Endometrium (tissue), 2 donors: ENCODE measurements around the gene DISP2.
A peak's percentile ranks its signal among the peaks of the same experiment; 100 is the strongest.

Experiments used
- FAIRE-seq: peaks from 2 replicates; lab custom pipeline; 2012; peaks lifted over from hg19 to GRCh38; lab: Jason Lieb, UNC
- donor health status: control.
- donor health status: control.

DISP2 gene

DNA sequence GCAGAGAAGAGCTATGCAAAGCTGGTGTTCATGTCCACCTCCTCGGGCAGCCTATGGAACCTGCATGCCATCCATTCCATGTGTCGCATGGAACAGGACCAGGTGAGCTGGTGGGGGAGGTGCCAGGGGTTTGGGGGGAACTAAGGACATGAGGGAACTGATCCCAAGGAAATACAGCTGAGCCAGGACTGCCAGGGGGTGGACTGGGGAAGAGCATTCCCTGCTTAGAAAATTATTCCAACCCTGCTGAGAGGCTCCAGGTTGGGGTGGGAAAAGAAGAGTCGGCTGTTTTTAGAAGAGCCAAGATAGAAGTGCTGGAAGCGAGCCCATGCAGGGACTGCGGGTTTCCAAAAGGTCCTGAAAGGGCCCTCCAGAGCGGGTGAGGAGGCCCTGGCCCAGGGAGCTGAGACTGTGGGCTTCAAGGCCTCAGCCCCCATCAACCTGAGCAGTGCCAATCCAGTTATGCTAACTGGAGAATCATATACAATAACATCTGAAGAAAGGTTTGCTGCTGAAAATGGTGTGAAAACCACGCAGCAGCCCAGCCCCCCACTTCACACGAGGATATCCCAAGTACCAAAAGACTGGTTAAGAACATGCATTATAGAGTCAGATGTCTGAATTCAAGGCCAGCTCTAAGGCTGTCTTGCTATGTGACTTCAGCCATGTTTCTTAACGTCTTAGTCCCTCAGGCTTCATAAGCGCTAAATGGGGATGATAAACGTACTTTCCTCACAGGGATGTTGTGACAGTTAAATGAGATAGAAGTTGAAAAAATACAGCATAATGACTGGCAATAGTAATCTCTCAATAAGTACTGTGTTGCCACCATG, 7.8 kb downstream of the DISP2 start:
- no peak for FAIRE-seq

DNA sequence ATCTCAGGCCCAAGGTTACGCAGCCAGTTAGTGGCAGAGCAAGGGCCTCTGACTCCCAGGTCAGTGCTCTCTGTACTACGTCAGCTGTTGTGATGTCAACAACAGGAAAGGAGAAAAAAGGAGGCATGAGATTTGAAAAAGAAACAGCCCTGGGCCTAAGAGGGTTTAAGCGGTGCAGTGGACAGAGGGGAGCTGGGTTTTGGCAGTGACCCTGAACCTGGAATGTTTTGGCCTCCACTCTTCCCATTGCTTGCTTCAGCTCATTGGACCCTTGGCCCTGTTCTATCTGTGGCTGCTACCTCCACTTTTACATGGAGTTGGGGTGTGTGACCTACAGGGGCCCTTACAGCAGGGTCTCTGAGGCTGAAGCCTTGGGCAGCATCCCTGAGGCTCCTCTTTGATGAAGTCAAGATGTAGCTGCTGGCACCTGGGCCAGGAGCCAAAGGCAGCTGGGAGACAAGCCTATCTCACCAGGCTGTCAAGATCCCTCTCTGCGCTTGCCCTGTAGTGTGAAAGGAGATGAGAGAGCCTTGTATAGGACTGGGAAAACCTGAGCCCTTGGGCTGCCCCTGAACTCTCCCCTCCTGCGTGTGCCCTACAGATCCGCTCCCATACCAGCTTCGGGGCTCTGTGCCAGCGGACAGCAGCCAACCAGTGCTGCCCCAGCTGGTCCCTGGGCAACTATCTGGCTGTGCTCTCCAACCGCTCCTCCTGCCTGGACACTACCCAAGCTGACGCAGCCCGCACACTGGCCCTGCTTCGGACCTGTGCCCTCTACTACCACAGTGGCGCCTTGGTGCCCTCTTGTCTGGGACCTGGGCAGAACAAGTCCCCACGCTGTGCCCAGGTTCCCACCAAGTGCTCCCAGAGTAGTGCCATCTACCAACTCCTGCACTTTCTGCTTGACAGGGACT, 8.7 kb downstream of the DISP2 start:
- FAIRE-seq, result no peak

DNA sequence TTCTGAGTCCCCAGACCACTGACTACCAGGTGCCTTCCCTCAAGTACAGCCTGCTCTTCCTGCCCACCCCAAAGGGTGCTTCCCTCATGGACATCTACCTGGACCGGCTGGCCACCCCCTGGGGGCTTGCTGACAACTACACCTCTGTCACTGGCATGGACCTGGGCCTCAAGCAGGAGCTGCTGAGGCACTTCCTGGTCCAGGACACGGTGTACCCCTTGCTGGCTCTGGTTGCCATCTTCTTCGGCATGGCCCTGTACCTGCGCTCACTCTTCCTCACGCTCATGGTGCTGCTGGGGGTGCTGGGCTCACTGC, 9.3 kb downstream of the DISP2 start:
- no peak for FAIRE-seq

DNA sequence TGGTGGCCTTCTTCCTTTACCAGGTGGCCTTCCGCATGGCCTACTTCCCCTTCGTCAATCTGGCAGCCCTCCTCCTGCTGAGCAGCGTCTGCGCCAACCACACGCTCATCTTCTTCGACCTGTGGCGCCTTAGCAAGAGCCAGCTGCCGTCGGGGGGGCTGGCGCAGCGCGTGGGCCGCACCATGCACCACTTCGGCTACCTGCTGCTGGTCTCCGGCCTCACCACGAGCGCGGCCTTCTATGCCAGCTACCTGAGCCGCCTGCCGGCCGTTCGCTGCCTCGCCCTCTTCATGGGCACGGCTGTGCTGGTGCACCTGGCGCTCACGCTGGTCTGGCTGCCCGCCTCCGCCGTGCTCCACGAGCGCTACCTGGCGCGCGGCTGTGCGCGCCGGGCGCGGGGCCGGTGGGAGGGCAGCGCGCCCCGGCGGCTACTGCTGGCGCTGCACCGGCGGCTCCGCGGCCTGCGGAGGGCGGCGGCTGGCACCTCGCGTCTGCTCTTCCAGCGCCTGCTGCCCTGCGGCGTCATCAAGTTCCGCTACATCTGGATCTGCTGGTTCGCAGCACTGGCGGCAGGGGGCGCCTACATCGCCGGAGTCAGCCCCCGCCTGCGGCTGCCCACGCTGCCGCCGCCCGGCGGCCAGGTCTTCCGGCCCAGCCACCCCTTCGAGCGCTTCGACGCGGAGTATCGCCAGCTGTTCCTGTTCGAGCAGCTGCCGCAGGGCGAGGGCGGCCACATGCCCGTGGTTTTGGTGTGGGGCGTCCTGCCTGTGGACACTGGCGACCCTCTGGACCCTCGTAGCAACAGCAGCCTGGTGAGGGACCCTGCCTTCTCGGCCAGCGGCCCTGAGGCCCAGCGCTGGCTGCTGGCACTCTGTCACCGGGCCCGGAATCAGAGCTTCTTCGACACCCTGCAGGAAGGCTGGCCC, 9.9 kb downstream of the DISP2 start:
- no peak for FAIRE-seq

DNA sequence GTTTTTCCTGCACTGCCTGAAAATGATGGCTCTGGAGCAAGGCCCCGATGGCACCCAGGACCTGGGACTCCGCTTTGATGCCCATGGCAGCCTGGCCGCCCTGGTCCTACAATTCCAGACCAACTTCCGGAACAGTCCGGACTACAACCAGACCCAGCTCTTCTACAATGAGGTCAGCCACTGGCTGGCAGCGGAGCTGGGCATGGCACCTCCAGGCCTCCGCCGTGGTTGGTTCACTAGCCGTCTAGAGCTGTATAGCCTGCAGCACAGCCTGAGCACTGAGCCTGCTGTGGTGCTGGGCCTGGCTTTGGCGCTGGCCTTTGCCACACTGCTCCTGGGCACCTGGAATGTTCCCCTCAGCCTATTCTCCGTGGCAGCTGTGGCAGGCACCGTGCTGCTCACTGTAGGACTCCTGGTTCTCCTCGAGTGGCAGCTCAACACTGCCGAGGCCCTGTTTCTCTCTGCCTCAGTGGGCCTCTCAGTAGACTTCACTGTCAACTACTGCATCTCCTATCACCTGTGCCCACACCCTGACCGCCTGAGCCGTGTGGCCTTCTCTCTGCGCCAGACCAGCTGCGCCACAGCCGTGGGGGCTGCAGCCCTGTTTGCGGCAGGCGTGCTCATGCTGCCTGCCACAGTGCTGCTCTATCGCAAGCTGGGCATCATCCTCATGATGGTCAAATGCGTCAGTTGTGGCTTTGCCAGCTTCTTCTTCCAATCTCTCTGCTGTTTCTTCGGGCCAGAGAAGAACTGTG, 10.9 kb downstream of the DISP2 start:
- FAIRE-seq, result no peak

DNA sequence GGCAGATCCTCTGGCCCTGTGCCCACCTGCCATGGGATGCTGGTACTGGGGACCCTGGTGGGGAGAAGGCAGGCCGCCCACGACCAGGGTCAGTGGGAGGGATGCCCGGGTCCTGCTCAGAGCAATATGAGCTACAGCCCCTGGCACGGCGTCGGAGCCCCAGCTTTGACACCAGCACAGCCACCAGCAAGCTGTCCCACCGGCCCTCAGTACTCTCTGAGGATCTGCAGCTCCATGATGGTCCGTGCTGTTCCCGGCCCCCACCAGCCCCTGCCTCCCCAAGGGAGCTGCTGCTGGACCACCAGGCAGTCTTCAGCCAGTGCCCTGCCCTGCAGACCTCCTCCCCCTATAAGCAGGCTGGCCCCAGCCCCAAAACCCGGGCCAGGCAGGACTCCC, 11.5 kb downstream of the DISP2 start:
- FAIRE-seq, result no peak

DNA sequence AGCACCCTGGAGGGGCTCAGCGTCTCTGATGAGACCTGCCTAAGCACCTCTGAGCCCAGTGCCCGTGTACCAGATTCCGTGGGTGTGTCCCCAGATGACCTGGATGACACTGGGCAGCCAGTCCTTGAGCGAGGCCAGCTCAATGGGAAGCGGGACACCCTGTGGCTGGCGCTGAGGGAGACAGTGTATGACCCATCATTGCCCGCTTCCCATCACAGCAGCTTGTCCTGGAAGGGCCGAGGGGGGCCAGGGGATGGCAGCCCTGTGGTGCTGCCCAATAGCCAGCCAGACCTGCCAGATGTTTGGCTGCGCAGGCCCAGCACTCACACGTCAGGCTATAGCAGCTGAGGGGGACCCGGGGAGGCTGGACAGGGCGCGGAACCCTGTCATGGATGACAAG, 12.0 kb downstream of the DISP2 start:
- FAIRE-seq, result no peak

DNA sequence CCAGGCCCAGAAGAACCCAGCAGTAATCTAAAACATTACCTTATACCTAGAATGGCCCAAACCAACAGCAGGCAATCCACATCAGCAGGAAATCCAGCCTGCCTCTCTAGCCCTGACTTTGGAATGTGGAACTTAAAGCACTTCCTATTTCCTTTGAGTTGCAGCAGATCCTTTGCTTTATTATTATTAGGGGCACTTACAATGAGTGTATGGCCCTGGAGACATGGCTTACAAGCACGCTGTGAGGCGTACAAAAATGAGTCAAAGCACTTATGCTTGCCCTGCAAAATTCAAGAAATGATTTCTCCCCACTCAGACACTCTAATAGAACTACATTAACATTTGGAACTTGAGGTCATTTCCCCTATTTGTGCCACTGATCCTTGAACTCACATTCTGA, 15.0 kb downstream of the DISP2 start:
- FAIRE-seq, result no peak

DNA sequence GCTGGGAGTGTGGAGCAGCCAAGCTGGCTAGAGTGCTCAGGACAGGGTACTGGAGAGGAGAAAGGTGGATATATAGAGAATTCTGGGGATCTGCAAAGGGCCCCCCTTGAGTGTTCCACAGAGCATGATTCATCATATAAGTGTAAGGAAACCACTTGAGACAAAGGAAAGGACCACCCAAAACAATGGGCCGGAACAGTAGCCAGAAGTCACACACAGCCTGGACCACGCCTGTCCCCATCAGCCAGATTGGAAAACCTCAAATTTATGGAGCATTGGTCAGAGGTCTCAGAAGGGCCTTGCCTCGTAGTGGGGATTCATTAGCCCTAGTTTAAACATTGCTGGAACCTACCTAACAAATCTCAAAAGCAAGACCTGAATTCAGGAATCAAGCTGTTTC, 19.6 kb downstream of the DISP2 start:
- FAIRE-seq, result no peak

DNA sequence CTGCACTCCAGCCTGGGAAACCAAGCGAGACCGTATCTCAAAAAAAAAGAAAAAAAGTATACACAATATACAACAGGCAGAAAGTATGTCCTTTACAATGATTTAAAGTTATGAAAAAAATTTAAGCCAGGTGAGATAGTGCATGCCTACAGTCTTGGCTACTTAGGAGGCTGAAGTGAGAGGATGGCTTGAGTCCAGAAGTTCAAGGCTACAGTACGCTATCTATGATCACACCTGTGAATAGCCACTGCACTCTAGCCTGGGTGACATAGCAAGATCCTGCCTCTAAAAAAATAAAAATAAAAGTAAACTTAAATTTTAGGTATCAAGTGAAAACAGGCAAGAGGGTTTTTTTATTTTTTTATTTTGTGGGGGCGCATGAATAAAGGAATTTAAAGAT, 21.4 kb downstream of the DISP2 start:
- FAIRE-seq, result no peak

DNA sequence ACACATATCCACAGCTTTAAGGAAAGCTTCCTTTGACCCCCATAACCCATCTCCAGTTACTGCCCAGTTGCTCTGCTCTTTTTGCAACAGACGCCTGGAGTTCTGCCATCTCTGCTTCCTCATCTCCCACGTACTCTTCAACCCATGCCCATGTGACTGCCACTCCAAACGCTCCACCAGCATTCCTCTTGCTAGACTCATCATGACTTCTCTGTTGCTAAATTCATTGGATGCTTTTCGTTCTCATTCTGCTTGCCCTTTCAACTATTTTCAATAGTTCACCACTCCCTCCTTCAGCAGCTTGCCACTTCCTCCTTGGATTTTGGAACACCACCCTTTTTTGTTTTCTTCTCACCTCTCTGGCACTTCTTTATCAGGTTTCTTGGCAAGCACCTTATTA, 21.8 kb downstream of the DISP2 start:
- no peak for FAIRE-seq

DNA sequence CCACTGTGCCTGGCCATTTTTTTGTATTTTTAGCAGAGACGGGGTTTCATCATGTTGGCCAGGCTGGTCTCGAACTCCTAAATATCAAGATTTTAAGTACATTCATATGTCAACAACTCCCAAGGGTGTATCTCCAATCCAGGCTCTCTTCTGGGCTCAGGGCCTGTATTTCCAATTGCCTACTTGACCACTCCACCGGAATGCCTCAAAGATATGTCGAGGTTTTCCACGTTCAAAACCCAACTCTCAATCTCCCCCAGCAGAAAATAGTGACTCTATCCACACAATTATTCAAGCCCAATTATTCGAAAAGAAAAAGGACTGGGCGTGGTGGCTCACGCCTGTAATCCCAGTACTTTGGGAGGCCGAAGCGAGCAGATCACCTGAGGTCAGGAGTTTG, 22.6 kb downstream of the DISP2 start:
- FAIRE-seq, result no peak

DNA sequence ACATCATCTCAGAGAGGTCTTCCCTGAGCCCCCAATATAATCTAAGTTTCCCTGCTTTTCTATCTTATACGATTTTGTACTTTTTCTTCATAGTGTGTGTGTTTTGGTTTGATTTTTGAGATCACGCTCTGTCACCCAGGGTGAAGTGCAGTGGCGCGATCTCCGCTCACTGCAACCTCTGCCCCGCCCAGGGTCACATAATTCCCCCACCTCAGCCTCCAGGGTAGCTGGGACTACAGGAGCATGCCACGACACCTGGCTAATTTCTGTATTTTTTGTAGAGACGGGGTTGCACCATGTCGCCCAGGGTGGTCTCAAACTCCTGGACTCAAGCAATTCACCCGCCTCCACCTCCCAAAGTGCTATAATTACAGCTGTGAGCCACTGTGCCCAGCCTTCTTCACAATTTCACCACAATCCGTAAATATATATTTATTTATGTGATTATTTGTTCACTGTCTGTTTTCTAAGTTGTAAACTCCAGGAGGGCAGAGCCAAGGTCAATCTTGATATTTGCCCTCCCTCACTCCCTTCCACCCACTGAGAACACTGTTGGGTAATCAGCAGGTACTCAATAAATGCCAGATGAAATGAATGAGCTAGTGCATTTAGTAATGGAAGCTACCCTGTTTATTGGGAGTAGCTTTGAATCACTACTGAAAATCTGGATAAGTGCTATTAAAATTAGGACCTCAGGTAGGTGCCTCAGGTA, 24.0 kb downstream of the DISP2 start:
- no peak for FAIRE-seq

DNA sequence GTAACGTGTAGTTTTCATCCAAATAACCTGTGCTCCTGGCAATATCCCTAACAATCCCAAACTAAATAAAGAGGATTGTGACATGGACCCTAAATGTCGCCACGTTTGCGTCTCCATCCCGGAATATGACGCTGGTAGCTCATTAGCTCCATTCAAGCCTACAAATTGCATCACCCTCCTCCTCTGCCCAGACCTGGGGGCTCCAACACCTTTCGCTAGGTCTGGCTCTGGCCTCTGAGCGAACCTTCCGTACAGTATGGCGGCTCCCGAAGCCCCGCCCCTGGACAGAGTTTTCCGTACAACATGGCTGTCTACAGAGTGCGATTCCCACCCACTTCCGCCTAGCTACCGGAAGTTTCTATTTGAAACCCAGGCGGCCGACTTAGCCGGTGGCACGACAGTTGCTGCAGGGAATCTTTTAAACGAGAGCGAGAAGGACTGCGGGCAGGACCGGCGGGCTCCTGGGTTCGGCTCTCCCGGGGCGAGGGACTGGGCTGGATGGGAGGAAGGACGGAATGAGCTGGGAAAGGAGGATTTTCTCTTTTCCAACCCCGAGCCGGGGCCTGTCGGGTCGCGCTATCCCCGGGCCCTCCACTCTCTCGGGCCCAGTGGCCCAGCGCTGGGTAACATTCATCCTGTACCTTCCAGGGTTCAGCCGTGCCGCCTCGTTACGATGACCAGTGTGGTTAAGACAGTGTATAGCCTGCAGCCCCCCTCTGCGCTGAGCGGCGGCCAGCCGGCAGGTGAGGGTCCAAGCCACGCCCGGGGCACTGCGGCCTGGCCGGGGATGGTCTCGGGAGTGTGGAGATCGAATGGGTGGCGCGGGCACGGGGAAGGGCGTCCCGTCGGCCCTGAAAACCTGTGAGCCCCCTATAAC, 24.8 kb downstream of the DISP2 start, which contains the start of gene KNSTRN:
KNSTRN (plus strand) TSS at position 142 of the 877 bp plus-strand sequence; CDS start at position 257, 115 bp downstream.
- FAIRE-seq, result peak; percentile 61

DNA sequence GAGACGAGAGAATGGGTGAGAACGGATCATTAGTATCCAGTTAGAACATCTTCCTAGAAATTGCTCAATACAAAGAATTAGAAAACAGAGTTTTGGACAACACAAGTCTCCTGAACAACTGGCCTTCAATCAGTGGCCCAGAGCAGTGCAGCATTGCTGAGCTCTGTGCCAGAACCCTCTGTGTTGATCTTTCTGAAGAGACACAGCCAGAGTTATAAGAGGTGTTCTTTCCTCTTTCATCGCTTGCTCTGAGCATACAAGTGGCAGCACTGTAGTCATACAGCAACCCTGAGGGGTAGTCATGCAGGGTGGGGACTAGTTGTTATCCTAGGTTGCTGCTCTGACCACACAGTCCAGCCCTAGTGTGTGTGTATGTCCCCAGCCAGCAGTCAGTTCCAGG, 28.5 kb downstream of the DISP2 start:
- no peak for FAIRE-seq

DNA sequence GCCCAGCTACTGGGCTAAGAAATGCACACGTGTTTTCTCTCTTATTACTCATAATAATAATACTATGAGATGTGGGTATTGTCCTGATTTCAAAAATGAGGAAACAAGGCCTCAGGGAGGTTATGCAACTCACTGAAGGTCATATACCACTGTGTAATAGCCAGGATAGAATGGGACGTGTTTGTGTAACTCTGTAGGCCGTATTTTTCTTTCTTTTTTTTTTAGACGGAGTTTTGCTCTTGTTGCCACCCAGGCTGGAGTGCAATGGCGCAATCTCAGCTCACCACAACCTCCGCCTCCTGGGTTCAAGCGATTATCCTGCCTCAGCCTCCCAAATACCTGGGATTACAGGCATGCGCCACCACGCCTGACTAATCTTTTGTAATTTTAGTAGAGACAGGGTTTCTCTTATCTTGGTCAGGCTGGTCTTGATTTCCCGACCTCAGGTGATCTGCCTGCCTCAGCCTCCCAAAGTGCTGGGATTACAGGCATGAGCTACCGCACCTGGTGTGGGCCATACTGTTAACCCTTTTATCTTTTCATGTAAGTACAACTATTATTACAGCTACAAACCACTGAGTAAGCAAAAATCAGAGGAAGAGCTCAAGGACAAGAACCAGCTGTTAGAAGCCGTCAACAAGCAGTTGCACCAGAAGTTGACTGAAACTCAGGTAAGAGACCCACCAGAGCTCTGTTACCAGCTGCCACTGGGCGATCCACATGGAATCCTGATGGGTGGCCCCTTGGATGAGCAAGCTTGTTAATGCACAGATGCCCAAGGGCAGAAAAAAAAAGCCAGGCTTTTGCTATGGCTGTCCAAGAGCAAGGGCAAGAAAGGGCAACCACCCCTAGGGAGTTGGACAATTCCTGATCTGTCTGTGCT, 31.2 kb downstream of the DISP2 start:
- no peak for FAIRE-seq

DNA sequence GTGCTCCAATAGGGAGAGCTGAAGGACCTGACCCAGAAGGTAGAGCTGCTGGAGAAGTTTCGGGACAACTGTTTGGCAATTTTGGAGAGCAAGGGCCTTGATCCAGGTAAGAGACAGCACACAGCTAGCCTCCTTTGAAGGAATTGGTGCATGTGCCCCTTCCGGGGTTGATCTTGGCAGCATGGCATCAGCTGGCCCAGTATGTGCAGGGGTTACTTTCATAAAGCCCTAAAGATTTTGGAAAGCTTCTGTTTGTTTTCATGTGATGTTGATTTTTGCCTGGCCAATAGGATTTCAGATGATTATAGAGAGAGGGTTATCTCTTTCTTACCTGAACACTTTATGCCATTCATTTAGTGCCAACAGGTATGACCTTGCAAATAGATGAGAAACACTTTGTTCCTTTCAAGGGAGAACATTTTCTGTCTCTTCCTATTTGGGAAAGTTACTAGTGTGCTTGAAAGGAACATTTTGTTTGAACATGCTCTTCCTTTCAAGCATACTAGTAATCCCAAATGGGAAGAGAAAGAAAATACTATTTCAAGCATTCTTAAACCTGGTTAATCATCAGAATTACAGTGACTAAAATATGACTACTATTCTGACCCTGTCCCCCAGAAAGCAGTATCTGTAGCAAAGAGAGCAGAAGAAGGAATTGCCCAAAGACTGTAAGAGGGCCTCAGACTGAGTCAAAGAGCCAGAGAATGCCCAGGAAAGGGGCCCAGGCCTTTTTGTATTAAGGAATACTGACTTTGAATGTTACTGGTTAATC, 32.0 kb downstream of the DISP2 start:
- FAIRE-seq, result no peak
